Smooth muscle cell (in vitro differentiated cells): ENCODE results near the gene CDH15. TPM values are rescaled to one million over a fixed set of nuclear protein-coding genes. Genes with fewer than 3 reads are reported as not detected.

Experiments used
- DNase-seq: peaks from one replicate; lab custom pipeline; 2025; ENCODE audit not compliant: unreplicated experiment; lab: John Stamatoyannopoulos, UW
- H2AFZ ChIP-seq: fragments of 200-600 bp; sonication (generic); 2 replicates; pipeline ENCODE4 v1.6.0; 2016; ENCODE audit warnings: antibody characterized with exemption, low read depth, mild to moderate bottlenecking
- H3F3A ChIP-seq: fragments of 200-600 bp; sonication (generic); 2 replicates; pipeline ENCODE4 v1.6.0; 2017; ENCODE audit warnings: antibody characterized with exemption, low read depth
- H3K27ac ChIP-seq: fragments of 200-600 bp; sonication (generic); 2 replicates; pipeline ENCODE4 v1.5.1; 2016; ENCODE audit warnings: low read depth, mild to moderate bottlenecking
- H3K27me3 ChIP-seq: fragments of 200-600 bp; sonication (generic); 2 replicates; pipeline ENCODE4 v1.6.1; 2016; ENCODE audit warnings: low read depth, mild to moderate bottlenecking
- H3K36me3 ChIP-seq: fragments of 200-600 bp; sonication (generic); 2 replicates; pipeline ENCODE4 v1.5.1; 2016; ENCODE audit warnings: low read depth
- H3K4me1 ChIP-seq: fragments of 200-600 bp; sonication (generic); 2 replicates; pipeline ENCODE4 v1.5.1; 2016; ENCODE audit warnings: low read depth
- H3K4me2 ChIP-seq: fragments of 200-600 bp; sonication (generic); 2 replicates; pipeline ENCODE4 v1.6.0; 2016; ENCODE audit warnings: mild to moderate bottlenecking
- H3K4me3 ChIP-seq: fragments of 200-600 bp; sonication (generic); 2 replicates; pipeline ENCODE4 v1.5.1; 2016; ENCODE audit warnings: mild to moderate bottlenecking
- H3K79me2 ChIP-seq: fragments of 200-600 bp; sonication (generic); 2 replicates; pipeline ENCODE4 v1.6.0; 2016; ENCODE audit warnings: low read depth, mild to moderate bottlenecking
- H3K9ac ChIP-seq: fragments of 200-600 bp; sonication (generic); 2 replicates; pipeline ENCODE4 v1.6.0; 2016; ENCODE audit warnings: low read depth
- H3K9me3 ChIP-seq: fragments of 200-600 bp; sonication (generic); replicated peaks from 2 replicates; pipeline ENCODE4 v1.5.1; 2016; ENCODE audit warnings: low read depth
- H4K20me1 ChIP-seq: fragments of 200-600 bp; sonication (generic); 2 replicates; pipeline ENCODE4 v1.6.0; 2016; ENCODE audit warnings: low read depth
- CTCF ChIP-seq: fragments of 200-600 bp; sonication (generic); IDR thresholded peaks from 2 replicates; pipeline ENCODE4 v1.5.1; 2017; ENCODE audit warnings: borderline replicate concordance, mild to moderate bottlenecking, antibody characterized with exemption; ENCODE audit not compliant: insufficient read depth, poor library complexity, severe bottlenecking
- WGBS: methylation state at CpG from one replicate; pipeline ENCODE4 v1.1.7; 2016; ENCODE audit warnings: low lambda C conversion rate; 5-methylcytosine and 5-hydroxymethylcytosine counted together
- polyA plus RNA-seq: library from polyadenylated mRNA; unstranded; fragments of >200 nt; fragmentation: Nextera tagmentation; extraction: Ambion mirVana; gene quantifications from 2 replicates; pipeline ENCODE4 v1.2.1, GENCODE V29; 2016
- total RNA-seq: library from RNA; depleted of rRNA; stranded (reverse); fragments of >200 nt; gene quantifications from 2 replicates; pipeline ENCODE4 v1.2.3, GENCODE V29; 2014

The CDH15 gene
- total and polyA plus RNA-seq, 2 experiments from 2014 or later: 0.36 to 1.4 TPM

- H3K4me1 ChIP-seq: no peaks in the 10 kb centered on the region
- H3K36me3 ChIP-seq: no peaks in the 10 kb centered on the region
- H3K27ac ChIP-seq: no peak overlapping the region
- no peaks in the 10 kb centered on the region for H3K79me2 ChIP-seq
- no peaks in the 10 kb centered on the region for H3F3A ChIP-seq
- no peaks in the 10 kb centered on the region for H3K9me3 ChIP-seq
- no peak overlapping the region for H3K4me2 ChIP-seq
- no peak overlapping the region for H3K4me3 ChIP-seq
- H3K9ac ChIP-seq: no peak overlapping the region
- TF ChIP-seq CTCF: no peak
- DNase-seq: no peak
- no peaks in the 10 kb centered on the region for H4K20me1 ChIP-seq
- no peak overlapping the region for H2AFZ ChIP-seq
- peaks cover 19% of the 10 kb centered on the region for H3K27me3 ChIP-seq
- 86% methylated on average over 23 of the region's 23 CpGs for WGBS
Measured at GRCh38 chr16:89174055-89174827, 2.7 kb downstream of the CDH15 start.

GRCh38 chr16:89174877-89175276 lies 3.3 kb downstream of the CDH15 start:
- no peak for TF ChIP-seq CTCF
- Histone ChIP-seq H3K36me3 (no peaks in the 10 kb centered on the region), H3K4me3 (no peak overlapping the region), H3K9me3 (no peaks in the 10 kb centered on the region), H3F3A (no peaks in the 10 kb centered on the region), H2AFZ (no peak overlapping the region), H3K4me2 (no peak overlapping the region), H3K27me3 (peaks cover 16% of the 10 kb centered on the region), H3K4me1 (no peaks in the 10 kb centered on the region), H3K27ac (no peak overlapping the region), H4K20me1 (no peaks in the 10 kb centered on the region), H3K79me2 (no peaks in the 10 kb centered on the region), H3K9ac (no peak overlapping the region)
- DNase-seq: no peak
- 93% methylated on average over 12 of the region's 14 CpGs for WGBS

GRCh38 chr16:89175280-89176146 lies 4.0 kb downstream of the CDH15 start:
- no peak overlapping the region for H3K9ac ChIP-seq
- no peak overlapping the region for H3K4me3 ChIP-seq
- no peak overlapping the region for H2AFZ ChIP-seq
- H3K4me2 ChIP-seq: no peak overlapping the region
- 89% methylated on average over 20 of the region's 20 CpGs for WGBS
- H3K27me3 ChIP-seq: peaks cover 9% of the 10 kb centered on the region
- no peaks in the 10 kb centered on the region for H3K36me3 ChIP-seq
- H3K27ac ChIP-seq: no peak overlapping the region
- H4K20me1 ChIP-seq: no peaks in the 10 kb centered on the region
- no peak for DNase-seq
- H3K4me1 ChIP-seq: no peaks in the 10 kb centered on the region
- no peaks in the 10 kb centered on the region for H3K79me2 ChIP-seq
- no peak for TF ChIP-seq CTCF
- H3F3A ChIP-seq: no peaks in the 10 kb centered on the region
- H3K9me3 ChIP-seq: no peaks in the 10 kb centered on the region
